Measurements from ENCODE around the gene MC1R.
A peak's percentile ranks its signal among the peaks of the same experiment; 100 is the strongest.
"Not testable (repeated sequence)": the region's sequence is repeated elsewhere in the genome, so short reads cannot be mapped to it uniquely, and the experiment has no call there.

MC1R gene

DNA sequence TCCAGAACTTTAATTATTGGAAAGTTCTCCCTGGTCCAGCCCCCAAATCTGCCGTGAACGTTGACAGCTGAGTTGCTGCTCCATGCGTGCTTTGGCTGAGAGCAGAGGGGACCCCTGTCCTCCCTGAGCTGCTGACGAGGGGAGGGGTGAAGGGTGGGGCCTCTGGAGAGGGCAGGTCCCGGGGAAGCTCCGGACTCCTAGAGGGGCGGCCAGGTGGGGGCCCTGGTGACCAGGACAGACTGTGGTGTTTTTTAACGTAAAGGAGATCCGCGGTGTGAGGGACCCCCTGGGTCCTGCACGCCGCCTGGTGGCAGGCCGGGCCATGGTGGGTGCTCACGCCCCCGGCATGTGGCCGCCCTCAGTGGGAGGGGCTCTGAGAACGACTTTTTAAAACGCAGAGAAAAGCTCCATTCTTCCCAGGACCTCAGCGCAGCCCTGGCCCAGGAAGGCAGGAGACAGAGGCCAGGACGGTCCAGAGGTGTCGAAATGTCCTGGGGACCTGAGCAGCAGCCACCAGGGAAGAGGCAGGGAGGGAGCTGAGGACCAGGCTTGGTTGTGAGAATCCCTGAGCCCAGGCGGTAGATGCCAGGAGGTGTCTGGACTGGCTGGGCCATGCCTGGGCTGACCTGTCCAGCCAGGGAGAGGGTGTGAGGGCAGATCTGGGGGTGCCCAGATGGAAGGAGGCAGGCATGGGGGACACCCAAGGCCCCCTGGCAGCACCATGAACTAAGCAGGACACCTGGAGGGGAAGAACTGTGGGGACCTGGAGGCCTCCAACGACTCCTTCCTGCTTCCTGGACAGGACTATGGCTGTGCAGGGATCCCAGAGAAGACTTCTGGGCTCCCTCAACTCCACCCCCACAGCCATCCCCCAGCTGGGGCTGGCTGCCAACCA lies at the start of gene MC1R:
MC1R (plus strand) TSS at position 410 of the 895 bp plus-strand sequence; CDS start at position 807, 397 bp downstream.
- Histone ChIP-seq H3K27ac (ENCODE audit: low read depth, low read length) (peak within 1 kb of the TSS; percentile 66), H3K4me1 (ENCODE audit: control insufficient read depth, insufficient read depth, low read length, unreplicated experiment) (peaks cover 36% of the 10 kb centered on the region)

DNA sequence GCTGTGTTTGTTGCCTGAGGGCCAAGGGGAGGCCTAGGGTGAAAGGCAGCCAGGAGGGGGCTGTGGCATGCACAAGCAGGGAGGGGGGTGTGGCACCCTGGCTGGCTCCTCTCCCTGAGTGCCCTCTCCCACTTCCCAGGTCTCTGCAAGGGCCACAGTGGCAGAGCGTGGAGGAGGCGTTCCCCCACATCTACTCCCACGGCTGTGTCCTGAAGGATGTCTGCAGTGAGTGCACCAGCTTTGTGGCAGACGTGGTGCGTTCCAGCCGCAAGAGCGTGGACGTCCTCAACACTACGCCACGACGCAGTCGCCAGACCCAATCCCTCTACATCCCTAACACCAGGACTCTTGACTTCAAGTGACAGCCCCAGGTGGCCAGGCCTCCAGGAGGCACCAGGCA lies 48.8 kb upstream of the MC1R start:
- H3K27me3 ChIP-seq (ENCODE audit: insufficient read depth, low read length) = no peaks in the 10 kb centered on the region
- no peak overlapping the region for H3K27ac ChIP-seq (ENCODE audit: low read depth, low read length)
- no peak overlapping the region for H2AFZ ChIP-seq (ENCODE audit: low read length, unreplicated experiment)
- peaks cover 12% of the 10 kb centered on the region for H3K79me2 ChIP-seq (ENCODE audit: control insufficient read depth, insufficient read depth, low read length, unreplicated experiment)
- peaks cover 8% of the 10 kb centered on the region for H3K4me1 ChIP-seq (ENCODE audit: control insufficient read depth, insufficient read depth, low read length, unreplicated experiment)
- no peak overlapping the region for H3K4me3 ChIP-seq (ENCODE audit: low read depth, low read length)
- peaks cover 13% of the 10 kb centered on the region; the same call in 1 of the 2 replicates for H3K36me3 ChIP-seq (ENCODE audit: insufficient read depth, low read length)

More for the DNA sequence above, at the start of gene MC1R:
- Histone ChIP-seq H3K27me3 (ENCODE audit: insufficient read depth, low read length) (no peaks in the 10 kb centered on the region), H2AFZ (ENCODE audit: low read length, unreplicated experiment) (peak within 1 kb of the TSS; percentile 6), H3K79me2 (ENCODE audit: control insufficient read depth, insufficient read depth, low read length, unreplicated experiment) (peaks cover 9% of the 10 kb centered on the region), H3K4me3 (ENCODE audit: low read depth, low read length) (peak within 1 kb of the TSS; percentile 67), H3K36me3 (ENCODE audit: insufficient read depth, low read length) (no peaks in the 10 kb centered on the region; the same call in 1 of the 2 replicates)

DNA sequence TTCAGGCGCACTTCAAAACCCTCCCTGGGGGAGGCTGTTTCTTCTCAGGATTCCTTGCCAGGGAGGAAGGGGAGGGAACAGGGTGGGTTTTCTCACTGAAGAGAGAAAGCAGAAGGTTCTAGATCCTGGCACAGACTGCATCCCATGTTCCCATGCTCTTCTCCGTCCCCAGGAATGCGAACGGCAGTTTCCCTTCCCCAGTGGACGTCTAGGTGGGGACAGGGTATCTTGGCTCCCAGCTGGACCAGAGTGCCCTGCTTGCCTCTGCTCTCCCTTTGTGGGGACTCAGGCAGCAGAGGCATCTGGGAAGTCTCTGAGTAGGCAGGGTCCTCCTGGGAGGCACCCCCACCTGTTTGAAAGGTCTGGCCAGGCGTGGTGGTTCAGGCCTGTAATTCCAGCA lies 48.2 kb upstream of the MC1R start:
- Histone ChIP-seq H3K79me2 (ENCODE audit: control insufficient read depth, insufficient read depth, low read length, unreplicated experiment) (peaks cover 17% of the 10 kb centered on the region), H3K36me3 (ENCODE audit: insufficient read depth, low read length) (peaks cover 16% of the 10 kb centered on the region; the same call in 1 of the 2 replicates), H3K4me1 (ENCODE audit: control insufficient read depth, insufficient read depth, low read length, unreplicated experiment) (peaks cover 12% of the 10 kb centered on the region), H2AFZ (ENCODE audit: low read length, unreplicated experiment) (no peak overlapping the region), H3K4me3 (ENCODE audit: low read depth, low read length) (no peak overlapping the region), H3K27me3 (ENCODE audit: insufficient read depth, low read length) (no peaks in the 10 kb centered on the region), H3K27ac (ENCODE audit: low read depth, low read length) (no peak overlapping the region)

DNA sequence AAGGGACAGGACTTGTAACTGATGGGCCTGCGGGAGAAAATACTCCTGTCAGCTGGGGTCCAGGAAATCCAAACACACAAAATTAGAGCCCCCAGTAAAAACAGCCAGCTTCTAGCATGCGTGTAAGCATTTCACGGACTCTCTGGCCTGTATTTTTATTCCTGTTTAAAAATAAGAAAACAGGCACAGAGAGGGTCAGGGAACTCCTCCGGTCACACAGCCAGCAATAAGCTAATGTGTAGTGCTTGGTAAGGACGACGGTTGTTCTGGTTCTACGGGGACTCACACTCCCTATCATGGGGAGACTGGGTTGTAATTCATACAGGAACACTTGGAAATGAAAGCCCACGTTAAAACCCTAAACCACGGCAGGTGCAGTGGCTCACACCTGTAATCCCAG lies 46.8 kb upstream of the MC1R start:
- peaks cover 22% of the 10 kb centered on the region for H3K36me3 ChIP-seq (ENCODE audit: insufficient read depth, low read length)
- H3K79me2 ChIP-seq (ENCODE audit: control insufficient read depth, insufficient read depth, low read length, unreplicated experiment) = peaks cover 26% of the 10 kb centered on the region
- no peak overlapping the region for H3K27ac ChIP-seq (ENCODE audit: low read depth, low read length)

DNA sequence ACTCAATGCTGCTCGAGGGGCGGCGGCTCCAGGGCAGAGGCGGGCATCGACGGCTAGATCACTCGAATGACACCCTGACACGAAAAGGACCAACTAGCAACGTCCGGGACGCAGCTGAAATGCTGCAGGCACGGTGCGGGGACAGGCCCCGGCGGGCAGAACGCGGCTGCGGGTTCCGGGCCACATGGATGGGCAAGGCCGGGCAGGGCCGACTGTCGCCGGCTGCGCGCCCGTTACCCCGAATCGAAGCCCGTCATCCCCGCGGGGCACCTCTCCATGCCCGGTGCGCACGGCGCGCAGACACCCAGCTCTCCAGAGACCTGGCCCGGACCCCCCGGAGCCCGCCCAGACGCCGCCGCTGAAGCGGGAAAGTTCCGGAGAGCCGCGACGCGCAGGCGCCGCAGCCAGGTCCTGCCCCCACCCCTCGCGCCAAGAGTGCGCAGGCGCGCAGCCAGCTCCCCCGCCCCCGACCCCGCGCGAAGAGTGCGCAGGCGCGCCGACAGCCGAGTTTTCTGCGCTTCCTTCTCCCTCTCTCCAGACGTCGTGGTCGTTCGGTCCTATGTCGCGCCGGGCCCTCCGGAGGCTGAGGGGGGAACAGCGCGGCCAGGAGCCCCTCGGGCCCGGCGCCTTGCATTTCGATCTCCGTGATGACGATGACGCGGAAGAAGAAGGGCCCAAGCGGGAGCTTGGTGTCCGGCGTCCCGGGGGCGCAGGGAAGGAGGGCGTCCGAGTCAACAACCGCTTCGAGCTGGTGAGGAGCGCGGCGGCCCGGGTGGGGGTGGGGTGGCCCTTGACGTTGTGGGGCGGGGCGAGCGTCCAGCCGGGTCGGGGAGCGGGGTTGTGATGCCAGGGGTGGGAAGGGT lies 45.3 kb upstream of the MC1R start, which contains the start of gene TCF25:
TCF25 (plus strand) TSS at position 484 of the 863 bp plus-strand sequence; CDS start at position 560, 76 bp downstream.
- Histone ChIP-seq H3K4me1 (ENCODE audit: control insufficient read depth, insufficient read depth, low read length, unreplicated experiment) (peaks cover 12% of the 10 kb centered on the region), H3K27me3 (ENCODE audit: insufficient read depth, low read length) (no peaks in the 10 kb centered on the region), H3K4me3 (ENCODE audit: low read depth, low read length) (peak within 1 kb of the TSS; percentile 91), H3K27ac (ENCODE audit: low read depth, low read length) (peak within 1 kb of the TSS; percentile 100), H3K79me2 (ENCODE audit: control insufficient read depth, insufficient read depth, low read length, unreplicated experiment) (peaks cover 39% of the 10 kb centered on the region), H3K36me3 (ENCODE audit: insufficient read depth, low read length) (peaks cover 23% of the 10 kb centered on the region), H2AFZ (ENCODE audit: low read length, unreplicated experiment) (peak within 1 kb of the TSS; percentile 91)

More for the DNA sequence above, 46.8 kb upstream of the MC1R start:
- Histone ChIP-seq H3K4me3 (ENCODE audit: low read depth, low read length) (no peak overlapping the region), H3K27me3 (ENCODE audit: insufficient read depth, low read length) (no peaks in the 10 kb centered on the region), H3K4me1 (ENCODE audit: control insufficient read depth, insufficient read depth, low read length, unreplicated experiment) (peaks cover 12% of the 10 kb centered on the region), H2AFZ (ENCODE audit: low read length, unreplicated experiment) (no peak overlapping the region)

DNA sequence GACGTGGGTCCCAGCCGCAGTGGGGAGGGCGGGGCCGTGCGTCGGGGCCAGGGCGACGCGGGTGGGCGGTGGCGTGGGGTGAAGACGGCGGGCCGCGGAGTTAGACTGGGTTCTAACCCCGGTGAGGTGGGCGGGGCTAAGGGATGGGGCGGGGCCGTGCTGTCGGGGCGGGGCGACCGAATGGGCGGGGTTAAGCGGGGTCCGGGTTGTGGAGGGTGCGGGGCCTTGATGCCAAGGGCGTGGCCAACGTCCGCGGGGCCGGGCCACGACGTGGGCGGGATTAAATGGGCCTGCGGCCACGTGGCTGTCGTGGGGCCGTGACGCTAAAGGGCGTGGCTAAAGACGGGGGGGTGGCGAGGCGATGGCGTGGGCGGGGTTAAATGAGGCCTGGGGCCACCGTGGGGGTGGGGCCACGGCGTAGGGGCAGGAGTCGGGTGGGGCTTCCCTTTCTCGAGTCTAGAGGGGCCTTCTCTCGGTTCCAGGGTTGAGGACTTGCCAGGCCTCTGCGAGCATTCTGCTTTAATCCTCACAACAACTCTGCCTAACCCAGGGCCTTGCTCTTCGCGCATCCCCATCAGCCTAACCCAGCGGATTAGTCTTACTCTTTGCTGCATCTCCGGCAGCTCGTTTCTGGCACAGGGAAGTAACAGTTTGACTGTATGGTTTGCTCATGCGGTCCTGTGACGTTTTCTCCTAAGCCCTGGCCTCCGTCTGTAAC lies 44.5 kb upstream of the MC1R start:
- H3K36me3 ChIP-seq (ENCODE audit: insufficient read depth, low read length) = peaks cover 22% of the 10 kb centered on the region
- peaks cover 47% of the 10 kb centered on the region for H3K79me2 ChIP-seq (ENCODE audit: control insufficient read depth, insufficient read depth, low read length, unreplicated experiment)
- H3K4me1 ChIP-seq (ENCODE audit: control insufficient read depth, insufficient read depth, low read length, unreplicated experiment) = peaks cover 12% of the 10 kb centered on the region
- no peaks in the 10 kb centered on the region for H3K27me3 ChIP-seq (ENCODE audit: insufficient read depth, low read length)
- H3K4me3 ChIP-seq (ENCODE audit: low read depth, low read length) = peak overlapping the region; percentile 91
- no peak overlapping the region for H2AFZ ChIP-seq (ENCODE audit: low read length, unreplicated experiment)
- H3K27ac ChIP-seq (ENCODE audit: low read depth, low read length) = peak overlapping the region; percentile 100

DNA sequence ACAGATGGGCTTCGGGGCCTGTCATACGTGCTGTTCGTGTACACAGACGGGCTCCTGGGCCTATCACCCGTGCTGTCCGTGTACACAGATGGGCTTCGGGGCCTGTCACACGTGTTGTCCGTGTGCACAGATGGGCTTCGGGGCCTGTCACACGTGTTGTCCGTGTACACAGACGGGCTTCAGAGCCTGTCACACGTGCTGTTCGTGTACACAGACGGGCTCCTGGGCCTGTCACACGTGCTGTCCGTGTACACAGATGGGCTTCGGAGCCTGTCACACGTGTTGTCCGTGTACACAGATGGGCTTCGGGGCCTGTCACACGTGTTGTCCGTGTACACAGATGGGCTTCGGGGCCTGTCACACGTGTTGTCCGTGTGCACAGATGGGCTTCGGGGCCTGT lies 39.5 kb upstream of the MC1R start:
- Histone ChIP-seq H3K79me2 (ENCODE audit: control insufficient read depth, insufficient read depth, low read length, unreplicated experiment) (peaks cover 83% of the 10 kb centered on the region), H3K36me3 (ENCODE audit: insufficient read depth, low read length) (peaks cover 42% of the 10 kb centered on the region)
- not testable (repeated sequence) for H3K4me1 ChIP-seq (ENCODE audit: control insufficient read depth, insufficient read depth, low read length, unreplicated experiment)

DNA sequence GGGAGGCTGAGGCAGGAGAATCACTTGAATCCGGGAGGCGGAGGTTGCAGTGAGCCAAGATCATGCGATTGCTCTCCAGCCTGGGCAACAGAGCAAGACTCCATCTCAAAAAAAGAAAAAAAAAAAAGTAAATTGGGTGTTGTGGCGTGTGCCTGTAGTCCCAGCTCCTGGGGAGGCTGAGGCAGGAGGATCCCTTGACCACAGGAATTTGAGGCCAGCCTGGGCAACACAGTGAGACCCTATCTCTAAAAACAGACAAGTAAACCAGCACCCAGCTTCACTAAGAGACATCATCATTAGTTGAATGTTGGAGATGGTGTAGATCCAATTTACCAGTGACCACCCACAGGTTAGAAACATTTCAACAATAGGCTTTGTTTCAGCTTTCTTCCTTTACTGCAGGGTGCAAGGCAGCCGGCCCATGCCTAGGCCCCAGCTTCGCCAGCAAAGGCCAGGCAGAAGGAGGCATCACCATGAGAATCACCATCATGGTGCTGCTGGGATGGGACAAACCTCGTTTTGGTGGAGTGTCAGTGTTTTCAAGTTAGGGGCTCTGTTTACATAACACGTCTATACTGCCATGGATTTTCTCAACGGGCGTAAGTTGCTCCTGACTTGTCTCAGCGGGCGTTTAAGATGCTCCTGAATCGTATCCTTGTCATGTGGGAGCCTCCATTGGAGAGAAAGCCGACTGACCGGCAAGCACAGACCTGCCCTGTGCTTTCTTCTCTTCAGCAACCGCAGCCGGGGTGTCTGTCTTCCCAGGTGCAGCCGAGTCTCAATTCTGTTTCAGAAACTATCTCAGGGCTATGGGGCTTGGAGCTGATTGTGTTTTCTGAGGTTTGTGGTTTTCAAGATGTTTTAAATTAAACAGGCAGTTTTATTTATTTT lies 37.9 kb upstream of the MC1R start:
- Histone ChIP-seq H3K27ac (ENCODE audit: low read depth, low read length) (no peak overlapping the region), H3K79me2 (ENCODE audit: control insufficient read depth, insufficient read depth, low read length, unreplicated experiment) (peaks cover 69% of the 10 kb centered on the region), H2AFZ (ENCODE audit: low read length, unreplicated experiment) (no peak overlapping the region), H3K4me3 (ENCODE audit: low read depth, low read length) (no peak overlapping the region), H3K4me1 (ENCODE audit: control insufficient read depth, insufficient read depth, low read length, unreplicated experiment) (no peaks in the 10 kb centered on the region), H3K27me3 (ENCODE audit: insufficient read depth, low read length) (no peaks in the 10 kb centered on the region), H3K36me3 (ENCODE audit: insufficient read depth, low read length) (peaks cover 36% of the 10 kb centered on the region)

More for the DNA sequence above, 39.5 kb upstream of the MC1R start:
- H3K4me3 ChIP-seq (ENCODE audit: low read depth, low read length); H3K27ac ChIP-seq (ENCODE audit: low read depth, low read length); H2AFZ ChIP-seq (ENCODE audit: low read length, unreplicated experiment); H3K27me3 ChIP-seq (ENCODE audit: insufficient read depth, low read length): not testable (repeated sequence)

DNA sequence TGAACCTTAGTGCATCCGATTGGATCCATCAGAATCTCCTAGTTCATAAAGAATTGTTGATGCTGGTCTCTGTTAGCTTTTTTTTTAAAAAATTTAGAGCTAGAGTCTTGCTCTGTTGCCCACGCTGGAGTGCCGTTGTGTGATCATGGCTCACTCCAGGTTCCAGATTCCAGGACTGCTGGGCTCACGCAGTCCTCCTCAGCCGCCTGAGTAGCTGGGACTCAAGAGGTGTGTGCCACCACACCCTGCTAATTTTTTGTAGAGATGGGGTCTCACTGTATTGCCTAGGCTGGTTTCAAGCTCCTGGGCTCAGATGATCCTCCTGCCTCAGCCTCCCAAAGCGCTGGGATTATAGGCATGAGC lies 37.3 kb upstream of the MC1R start:
- Histone ChIP-seq H3K27me3 (ENCODE audit: insufficient read depth, low read length) (no peaks in the 10 kb centered on the region), H3K27ac (ENCODE audit: low read depth, low read length) (no peak overlapping the region), H2AFZ (ENCODE audit: low read length, unreplicated experiment) (no peak overlapping the region), H3K79me2 (ENCODE audit: control insufficient read depth, insufficient read depth, low read length, unreplicated experiment) (peaks cover 63% of the 10 kb centered on the region), H3K36me3 (ENCODE audit: insufficient read depth, low read length) (peaks cover 31% of the 10 kb centered on the region), H3K4me1 (ENCODE audit: control insufficient read depth, insufficient read depth, low read length, unreplicated experiment) (no peaks in the 10 kb centered on the region), H3K4me3 (ENCODE audit: low read depth, low read length) (no peak overlapping the region)
